Right lung (tissue), 5 donors: Measurements from ENCODE around the gene BRIX1. TPM values are rescaled to one million over a fixed set of nuclear protein-coding genes. Genes with fewer than 3 reads are reported as not detected.
A peak's percentile ranks its signal among the peaks of the same experiment; 100 is the strongest.
"Not testable (repeated sequence)": the region's sequence is repeated elsewhere in the genome, so short reads cannot be mapped to it uniquely, and the experiment has no call there.

ENCODE experiments used
- DNase-seq, 2 donors: peaks; one replicate each; pipeline ENCODE4 v3.0.0-alpha.2; 2013
- polyA plus RNA-seq, 5 donors: library from polyadenylated mRNA; unstranded; fragments of 120-200 nt; gene quantifications; one replicate each; pipeline versions ENCODE4 v1.2.1 to v1.2.3, GENCODE V29; 2013; ENCODE audit warnings: inconsistent platforms in 1 of 5, low replicate concordance in 1 of 5; ENCODE audit not compliant: insufficient read length in 5 of 5, insufficient read depth in 1 of 5

BRIX1 gene
- polyA plus RNA-seq, 5 donors: 44.9 to 55.6 (median 51.0) TPM

- DNase-seq: no peak
Measured at GRCh38 chr5:34905564-34905963, 9.9 kb upstream of the BRIX1 start.

- no peak for DNase-seq
Measured at GRCh38 chr5:34913072-34913471, 2.4 kb upstream of the BRIX1 start.

- no peak for DNase-seq
Measured at GRCh38 chr5:34914671-34915138, 806 bp upstream of the BRIX1 start.

GRCh38 chr5:34915856-34916192 is 313 bp downstream of the BRIX1 start:
- no peak for DNase-seq

GRCh38 chr5:34916518-34916917 is 1.0 kb downstream of the BRIX1 start:
- no peak for DNase-seq

- no peak for DNase-seq
Measured at GRCh38 chr5:34918025-34918424, 2.5 kb downstream of the BRIX1 start.

- DNase-seq: no peak
Measured at GRCh38 chr5:34919077-34919476, 3.6 kb downstream of the BRIX1 start.

GRCh38 chr5:34923256-34923655 is 7.7 kb downstream of the BRIX1 start:
- not testable (repeated sequence) for DNase-seq

- DNase-seq: no peak
Measured at GRCh38 chr5:34923694-34924461, 8.4 kb downstream of the BRIX1 start.

GRCh38 chr5:34924462-34924765 is 8.9 kb downstream of the BRIX1 start:
- no peak for DNase-seq

- no peak for DNase-seq
Measured at GRCh38 chr5:34926318-34926888, 10.9 kb downstream of the BRIX1 start.

GRCh38 chr5:34927785-34928184 is 12.3 kb downstream of the BRIX1 start:
- no peak for DNase-seq

GRCh38 chr5:34928267-34928666 is 12.8 kb downstream of the BRIX1 start:
- DNase-seq: no peak

- DNase-seq: peak; percentile 97 to 98
Measured at GRCh38 chr5:34929134-34929719, 13.7 kb downstream of the BRIX1 start, which contains the start of gene DNAJC21. Gene DNAJC21, plus strand, starts transcription at chr5:34929559. Its CDS starts 261 bp downstream, at chr5:34929820.

GRCh38 chr5:34929720-34930461 is 14.4 kb downstream of the BRIX1 start:
- peak; percentile 81 to 87 for DNase-seq

- DNase-seq: peak in 1 of 2 donors; percentile 9
Measured at GRCh38 chr5:34930462-34930844, 14.9 kb downstream of the BRIX1 start.

GRCh38 chr5:34930870-34931269 is 15.4 kb downstream of the BRIX1 start:
- DNase-seq: no peak

- DNase-seq: no peak
Measured at GRCh38 chr5:34932947-34933346, 17.4 kb downstream of the BRIX1 start.

GRCh38 chr5:34941936-34942335 is 26.4 kb downstream of the BRIX1 start:
- DNase-seq: no peak

GRCh38 chr5:34944044-34944443 is 28.5 kb downstream of the BRIX1 start:
- DNase-seq: no peak

GRCh38 chr5:34944460-34945047 is 29.0 kb downstream of the BRIX1 start:
- no peak for DNase-seq

- no peak for DNase-seq
Measured at GRCh38 chr5:34957321-34957720, 41.8 kb downstream of the BRIX1 start.
